Parathyroid adenoma (tissue), 2 donors: Measurements from ENCODE around the gene LPP.

Source experiments
- H2AFZ ChIP-seq: fragments of 300-600 bp; sonication (generic); one replicate; pipeline ENCODE4 v1.7.0; 2017; ENCODE audit warnings: antibody characterized with exemption, mild to moderate bottlenecking
- H3K27ac ChIP-seq: fragments of 300-600 bp; sonication (generic); one replicate; pipeline ENCODE4 v1.7.0; 2017
- H3K27me3 ChIP-seq: fragments of 300-600 bp; sonication (generic); one replicate; pipeline ENCODE4 v1.7.0; 2017; ENCODE audit warnings: low read length; ENCODE audit not compliant: control insufficient read depth, insufficient read depth
- H3K36me3 ChIP-seq: fragments of 300-600 bp; sonication (generic); one replicate; pipeline ENCODE4 v1.7.0; 2017; ENCODE audit warnings: low read length; ENCODE audit not compliant: control insufficient read depth, insufficient read depth
- H3K4me1 ChIP-seq: fragments of 300-600 bp; sonication (generic); one replicate; pipeline ENCODE4 v1.7.0; 2017; ENCODE audit warnings: control low read depth
- H3K4me2 ChIP-seq: fragments of 300-600 bp; sonication (generic); one replicate; pipeline ENCODE4 v1.7.0; 2017; ENCODE audit warnings: low read length
- H3K4me3 ChIP-seq: fragments of 300-600 bp; sonication (generic); one replicate; pipeline ENCODE4 v1.7.0; 2017; ENCODE audit warnings: low read depth, low read length
- H3K79me2 ChIP-seq: fragments of 300-600 bp; sonication (generic); one replicate; pipeline ENCODE4 v1.7.0; 2017; ENCODE audit warnings: control low read depth
- H3K9ac ChIP-seq: fragments of 300-600 bp; sonication (generic); one replicate; pipeline ENCODE4 v1.7.0; 2017; ENCODE audit warnings: mild to moderate bottlenecking
- H3K9me3 ChIP-seq: fragments of 300-600 bp; sonication (generic); one replicate; pipeline ENCODE4 v1.7.0; 2017; ENCODE audit warnings: low read length; ENCODE audit not compliant: control insufficient read depth
- TF ChIP-seq, protein P1 (sequence below): fragments of 300-600 bp; sonication (generic); IDR thresholded peaks from one replicate; pipeline ENCODE4 v1.7.0; 2017; ENCODE audit warnings: antibody characterized with exemption, mild to moderate bottlenecking
- donor health status: primary hyperparathyroidism.

The LPP gene

DNA sequence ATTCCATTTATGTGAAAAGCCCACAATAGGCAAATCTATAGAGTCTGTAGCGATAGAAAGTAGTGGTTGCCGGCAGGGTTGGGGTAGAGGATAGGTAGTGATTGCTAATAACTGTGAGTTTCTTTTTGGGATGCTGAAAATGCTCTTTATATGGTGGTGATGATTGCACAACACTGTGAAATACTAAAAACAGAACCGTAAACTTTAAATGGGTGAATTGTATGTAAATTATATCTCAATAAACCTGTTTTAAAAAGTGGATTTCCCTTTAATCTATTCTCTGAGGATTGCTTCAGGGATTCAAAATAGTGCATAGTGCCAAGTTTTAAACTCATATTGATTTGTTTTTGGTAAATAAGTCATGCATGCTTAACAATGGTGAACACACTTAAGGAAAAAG, 140.2 kb downstream of the LPP start:
- Histone ChIP-seq H3K27me3 (no peaks in the 10 kb centered on the region), H3K4me2 (no peak overlapping the region), H3K9me3 (no peaks in the 10 kb centered on the region), H2AFZ (no peak overlapping the region), H3K4me1 (peaks cover 4% of the 10 kb centered on the region), H3K79me2 (peaks cover 14% of the 10 kb centered on the region), H3K27ac (no peak overlapping the region), H3K36me3 (no peaks in the 10 kb centered on the region), H3K9ac (no peak overlapping the region), H3K4me3 (no peak overlapping the region)
- TF ChIP-seq, protein P1, sequence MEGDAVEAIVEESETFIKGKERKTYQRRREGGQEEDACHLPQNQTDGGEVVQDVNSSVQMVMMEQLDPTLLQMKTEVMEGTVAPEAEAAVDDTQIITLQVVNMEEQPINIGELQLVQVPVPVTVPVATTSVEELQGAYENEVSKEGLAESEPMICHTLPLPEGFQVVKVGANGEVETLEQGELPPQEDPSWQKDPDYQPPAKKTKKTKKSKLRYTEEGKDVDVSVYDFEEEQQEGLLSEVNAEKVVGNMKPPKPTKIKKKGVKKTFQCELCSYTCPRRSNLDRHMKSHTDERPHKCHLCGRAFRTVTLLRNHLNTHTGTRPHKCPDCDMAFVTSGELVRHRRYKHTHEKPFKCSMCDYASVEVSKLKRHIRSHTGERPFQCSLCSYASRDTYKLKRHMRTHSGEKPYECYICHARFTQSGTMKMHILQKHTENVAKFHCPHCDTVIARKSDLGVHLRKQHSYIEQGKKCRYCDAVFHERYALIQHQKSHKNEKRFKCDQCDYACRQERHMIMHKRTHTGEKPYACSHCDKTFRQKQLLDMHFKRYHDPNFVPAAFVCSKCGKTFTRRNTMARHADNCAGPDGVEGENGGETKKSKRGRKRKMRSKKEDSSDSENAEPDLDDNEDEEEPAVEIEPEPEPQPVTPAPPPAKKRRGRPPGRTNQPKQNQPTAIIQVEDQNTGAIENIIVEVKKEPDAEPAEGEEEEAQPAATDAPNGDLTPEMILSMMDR, result no peak

GRCh38 chr3:188294823-188295487, 141.0 kb downstream of the LPP start:
- Histone ChIP-seq H2AFZ (no peak overlapping the region), H3K36me3 (no peaks in the 10 kb centered on the region), H3K9ac (no peak overlapping the region), H3K9me3 (no peaks in the 10 kb centered on the region), H3K27ac (no peak overlapping the region), H3K27me3 (no peaks in the 10 kb centered on the region), H3K4me2 (no peak overlapping the region), H3K4me1 (peaks cover 4% of the 10 kb centered on the region), H3K79me2 (peaks cover 14% of the 10 kb centered on the region), H3K4me3 (no peak overlapping the region)
- TF ChIP-seq, protein P1, result no peak

- H3K27ac ChIP-seq, result no peak overlapping the region
- no peaks in the 10 kb centered on the region for H3K4me1 ChIP-seq
- no peak overlapping the region for H3K4me2 ChIP-seq
- TF ChIP-seq, protein P1, result no peak
- no peak overlapping the region for H3K9ac ChIP-seq
- no peaks in the 10 kb centered on the region for H3K9me3 ChIP-seq
- H3K79me2 ChIP-seq, result peaks cover 9% of the 10 kb centered on the region
- H3K4me3 ChIP-seq, result no peak overlapping the region
- H3K36me3 ChIP-seq, result no peaks in the 10 kb centered on the region
- H2AFZ ChIP-seq, result no peak overlapping the region
- H3K27me3 ChIP-seq, result no peaks in the 10 kb centered on the region
Measured at GRCh38 chr3:188295876-188296275, 141.9 kb downstream of the LPP start.

DNA sequence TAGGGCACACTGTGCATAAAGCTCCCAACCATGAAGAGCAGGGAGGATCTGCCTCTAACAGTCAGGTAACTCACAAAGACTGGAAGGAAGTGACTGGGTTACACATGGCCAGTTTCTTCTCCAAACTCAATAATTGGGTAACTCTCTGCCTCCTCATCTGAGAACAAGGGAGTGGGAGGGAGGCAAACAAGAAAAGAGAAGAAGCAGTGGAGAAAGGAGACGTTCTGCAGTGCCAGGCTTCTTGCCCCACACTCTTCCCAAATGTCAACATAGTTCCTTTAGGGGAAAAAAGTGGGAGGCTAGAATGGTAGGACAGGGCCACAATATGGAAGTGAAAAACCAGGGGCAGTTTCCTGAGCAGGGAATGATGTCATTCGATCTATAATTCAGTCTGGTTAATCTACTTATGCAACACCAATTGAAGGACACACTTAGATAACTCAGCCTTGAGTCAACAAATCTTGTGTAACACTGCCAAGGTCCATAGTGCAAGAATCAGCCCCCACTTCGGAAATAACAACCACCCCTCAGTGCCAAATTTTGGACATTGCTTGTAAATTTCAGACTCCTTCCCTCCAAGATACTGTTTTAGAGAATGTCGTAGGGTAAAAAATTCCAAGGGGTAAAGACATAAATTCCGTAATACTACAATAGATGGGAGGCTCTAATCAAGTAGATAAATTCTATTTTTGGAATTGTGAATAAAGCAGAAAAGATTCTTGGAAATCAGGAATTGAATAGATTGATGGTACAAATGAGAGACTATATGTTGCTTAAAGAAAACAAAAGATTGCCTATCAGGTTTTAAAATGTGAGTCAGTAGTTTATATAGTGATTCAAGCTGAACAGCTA, 143.0 kb downstream of the LPP start:
- H3K79me2 ChIP-seq, result peaks cover 9% of the 10 kb centered on the region
- no peak overlapping the region for H3K4me2 ChIP-seq
- no peak overlapping the region for H3K4me3 ChIP-seq
- H3K9ac ChIP-seq, result no peak overlapping the region
- no peak overlapping the region for H3K27ac ChIP-seq
- H3K27me3 ChIP-seq, result no peaks in the 10 kb centered on the region
- no peaks in the 10 kb centered on the region for H3K9me3 ChIP-seq
- no peaks in the 10 kb centered on the region for H3K4me1 ChIP-seq
- no peak overlapping the region for H2AFZ ChIP-seq
- TF ChIP-seq, protein P1, result no peak
- H3K36me3 ChIP-seq, result no peaks in the 10 kb centered on the region
